Loucy (cell line): ENCODE measurements around the gene BASP1.

Experiments
- EZH2phosphoT487 ChIP-seq: fragments of 200-600 bp; IDR thresholded peaks from 2 replicates; pipeline ENCODE4 v1.6.1; 2018; ENCODE audit warnings: antibody characterized with exemption, mild to moderate bottlenecking, moderate library complexity, borderline replicate concordance
- TF ChIP-seq, protein P1 (sequence below): fragments of 200-600 bp; sonication (generic); conservative IDR thresholded peaks from 2 replicates; pipeline ENCODE4 v1.5.1; 2014; ENCODE audit warnings: mild to moderate bottlenecking, antibody characterized with exemption, low read length

DNA sequence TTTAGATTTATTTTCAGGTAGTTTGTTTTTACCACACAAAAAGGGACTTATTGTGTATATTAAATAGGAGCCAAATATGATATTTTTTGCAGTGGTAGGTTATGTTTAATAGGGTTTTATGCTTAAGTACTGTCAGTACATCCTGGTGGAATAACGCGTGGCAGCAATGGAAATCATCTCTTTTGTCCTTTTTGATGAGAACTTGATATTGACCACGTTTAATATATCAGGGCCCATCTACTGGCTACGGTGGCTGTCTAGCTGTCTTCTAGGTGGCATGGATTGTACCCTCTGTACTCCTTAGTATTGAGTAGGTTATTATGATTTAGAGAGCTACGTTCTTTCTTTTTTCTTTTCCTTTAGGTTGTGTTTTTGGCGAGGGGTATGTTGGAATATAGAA lies 2.6 kb downstream of the BASP1 start:
- TF ChIP-seq, protein P1, sequence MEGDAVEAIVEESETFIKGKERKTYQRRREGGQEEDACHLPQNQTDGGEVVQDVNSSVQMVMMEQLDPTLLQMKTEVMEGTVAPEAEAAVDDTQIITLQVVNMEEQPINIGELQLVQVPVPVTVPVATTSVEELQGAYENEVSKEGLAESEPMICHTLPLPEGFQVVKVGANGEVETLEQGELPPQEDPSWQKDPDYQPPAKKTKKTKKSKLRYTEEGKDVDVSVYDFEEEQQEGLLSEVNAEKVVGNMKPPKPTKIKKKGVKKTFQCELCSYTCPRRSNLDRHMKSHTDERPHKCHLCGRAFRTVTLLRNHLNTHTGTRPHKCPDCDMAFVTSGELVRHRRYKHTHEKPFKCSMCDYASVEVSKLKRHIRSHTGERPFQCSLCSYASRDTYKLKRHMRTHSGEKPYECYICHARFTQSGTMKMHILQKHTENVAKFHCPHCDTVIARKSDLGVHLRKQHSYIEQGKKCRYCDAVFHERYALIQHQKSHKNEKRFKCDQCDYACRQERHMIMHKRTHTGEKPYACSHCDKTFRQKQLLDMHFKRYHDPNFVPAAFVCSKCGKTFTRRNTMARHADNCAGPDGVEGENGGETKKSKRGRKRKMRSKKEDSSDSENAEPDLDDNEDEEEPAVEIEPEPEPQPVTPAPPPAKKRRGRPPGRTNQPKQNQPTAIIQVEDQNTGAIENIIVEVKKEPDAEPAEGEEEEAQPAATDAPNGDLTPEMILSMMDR: no peak
- no peak for TF ChIP-seq EZH2phosphoT487
